ENCODE data around the gene PDK4.
"Not testable (repeated sequence)": the region's sequence is repeated elsewhere in the genome, so short reads cannot be mapped to it uniquely, and the experiment has no call there.

Gene PDK4

GRCh38 chr7:95558864-95559263 is 37.5 kb downstream of the PDK4 start:
- DNase-seq: no peak

GRCh38 chr7:95556777-95557176 is 39.5 kb downstream of the PDK4 start:
- DNase-seq: no peak

- DNase-seq: no peak
These were observed 42.4 kb downstream of the PDK4 start for GRCh38 chr7:95553939-95554338.

- not testable (repeated sequence) for DNase-seq
These were observed 44.0 kb downstream of the PDK4 start for GRCh38 chr7:95552010-95552926.

DNA sequence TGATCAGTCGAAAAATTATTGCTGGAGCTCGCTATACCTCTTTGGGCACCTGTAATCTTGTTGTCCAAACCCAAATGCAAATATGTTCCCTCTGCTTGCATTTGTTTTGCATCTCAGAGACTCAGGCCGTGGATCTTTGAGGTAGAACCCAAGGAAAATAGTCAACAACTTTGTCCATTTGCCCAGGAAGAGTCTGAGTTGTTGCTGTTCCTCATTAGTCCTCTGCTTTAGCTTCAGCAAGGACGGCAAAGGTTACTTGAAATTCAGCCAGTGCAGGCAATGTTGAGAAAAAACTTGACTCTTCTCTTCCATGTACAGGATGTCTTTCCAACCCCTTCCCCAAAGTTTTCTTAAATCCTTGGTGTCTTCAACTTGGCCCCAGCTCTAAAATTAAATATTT is 45.8 kb downstream of the PDK4 start:
- DNase-seq: no peak

DNA sequence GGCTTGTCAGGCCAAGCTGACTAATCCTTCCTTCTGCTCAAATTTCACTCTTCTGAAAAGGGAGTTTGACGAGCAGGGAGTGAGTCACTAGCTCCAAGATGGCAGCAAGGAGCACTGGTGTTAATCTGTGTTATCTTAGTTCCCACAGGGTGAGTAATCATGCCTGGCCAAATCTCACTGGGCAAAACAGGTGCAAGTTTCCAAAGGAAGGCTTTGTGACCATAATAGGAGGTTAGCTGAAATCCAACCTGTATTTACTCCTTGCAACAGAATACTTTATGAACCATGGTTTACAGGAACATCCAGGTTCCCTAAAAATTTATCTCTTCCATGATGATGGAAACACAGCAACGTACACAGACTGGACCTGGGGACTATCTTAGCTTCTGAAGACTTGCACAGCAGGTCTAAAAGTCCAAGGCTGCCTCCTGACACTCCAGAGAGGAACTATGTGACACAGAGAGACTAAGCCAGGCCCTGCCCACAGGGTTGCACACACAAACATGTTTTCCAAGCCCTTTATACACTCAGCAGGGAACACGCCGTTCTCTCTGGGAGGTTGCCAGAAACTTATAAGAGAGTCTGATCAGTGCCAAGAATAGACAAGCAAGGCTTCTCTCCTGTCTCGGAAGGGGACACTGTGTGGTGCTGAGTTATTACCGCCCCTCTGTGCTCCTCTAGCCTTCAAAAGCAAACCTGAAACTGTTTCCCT is 46.3 kb downstream of the PDK4 start:
- peak; percentile 46 for DNase-seq

- DNase-seq: no peak
These were observed 48.7 kb downstream of the PDK4 start for GRCh38 chr7:95547361-95548348.

- no peak for DNase-seq
These were observed 49.7 kb downstream of the PDK4 start for GRCh38 chr7:95546647-95547046.

DNA sequence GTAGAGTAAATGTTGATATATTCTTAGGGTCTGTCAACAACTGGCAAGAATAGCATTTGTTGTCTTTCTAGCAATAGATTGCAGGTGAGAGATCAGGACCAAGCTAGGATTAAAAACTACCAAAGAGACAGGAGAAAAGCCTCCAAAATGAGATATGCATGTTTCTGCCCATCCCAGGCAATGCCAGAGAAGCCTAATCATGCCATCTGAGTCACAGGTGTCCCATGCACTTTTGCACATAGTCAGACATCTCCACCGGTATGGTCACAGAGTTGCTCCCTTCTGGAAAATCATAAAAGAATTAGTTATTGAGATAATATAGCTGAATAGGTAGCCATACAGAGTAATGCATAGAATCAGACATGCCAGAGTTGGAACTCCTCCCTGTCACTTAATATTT is 50.6 kb downstream of the PDK4 start:
- DNase-seq: no peak

- DNase-seq: peak; percentile 29
These were observed 51.2 kb downstream of the PDK4 start for GRCh38 chr7:95545007-95545615.

- DNase-seq: no peak
These were observed 52.1 kb downstream of the PDK4 start for GRCh38 chr7:95544171-95544570.

- DNase-seq: no peak
These were observed 53.0 kb downstream of the PDK4 start for GRCh38 chr7:95543312-95543711.

GRCh38 chr7:95540366-95540765 is 56.0 kb downstream of the PDK4 start:
- no peak for DNase-seq

DNA sequence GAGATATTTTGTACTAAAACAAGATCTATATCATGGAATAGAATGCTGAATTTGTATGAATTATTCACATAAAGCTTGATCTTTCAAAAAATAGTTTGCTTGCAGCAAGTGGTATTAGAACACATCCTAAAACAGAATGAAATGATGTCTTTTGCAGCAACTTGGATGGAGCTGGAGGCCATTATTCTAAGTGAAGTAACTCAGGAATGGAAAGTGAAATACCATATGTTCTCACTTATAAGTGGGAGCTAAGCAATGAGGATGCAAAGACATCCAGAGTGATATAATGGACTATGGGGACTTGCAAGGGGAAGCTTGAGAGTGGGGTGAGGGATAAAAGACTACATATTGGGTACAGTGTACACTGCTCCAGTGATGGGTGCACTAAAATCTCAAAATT is 56.9 kb downstream of the PDK4 start:
- DNase-seq: no peak

GRCh38 chr7:95537468-95537867 is 58.8 kb downstream of the PDK4 start:
- no peak for DNase-seq

DNA sequence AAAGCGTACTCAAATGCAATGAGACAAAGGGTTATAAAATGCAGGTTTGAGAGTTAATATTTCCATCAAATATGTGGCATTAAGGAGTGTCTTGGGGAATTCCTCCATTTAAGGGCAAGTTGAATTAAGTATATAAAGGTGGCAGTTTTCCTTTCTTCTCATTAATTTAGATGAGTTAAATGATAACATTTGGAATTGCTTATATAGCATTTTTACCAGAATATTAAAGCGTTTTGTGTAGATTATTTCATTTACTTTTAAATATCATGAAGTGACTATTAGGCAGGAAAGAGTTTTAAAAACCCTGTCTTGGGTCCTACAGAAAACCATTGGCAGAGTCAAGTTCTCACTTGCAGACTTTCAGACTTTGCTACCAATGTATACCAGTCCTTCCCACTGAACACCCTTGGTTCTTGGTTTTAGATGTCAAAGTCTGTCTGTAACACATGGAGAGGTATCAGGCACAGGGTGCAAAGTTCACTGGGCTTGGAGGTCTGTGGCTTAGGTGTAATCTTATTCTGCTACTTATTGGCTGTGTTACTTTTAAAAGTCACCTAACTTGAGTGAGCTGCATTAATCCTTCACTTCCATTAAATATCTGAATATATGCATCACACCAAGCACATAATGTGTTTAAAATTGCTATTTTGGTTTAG is 59.5 kb downstream of the PDK4 start:
- DNase-seq: no peak

- DNase-seq: no peak
These were observed 60.7 kb downstream of the PDK4 start for GRCh38 chr7:95535662-95536061.

DNA sequence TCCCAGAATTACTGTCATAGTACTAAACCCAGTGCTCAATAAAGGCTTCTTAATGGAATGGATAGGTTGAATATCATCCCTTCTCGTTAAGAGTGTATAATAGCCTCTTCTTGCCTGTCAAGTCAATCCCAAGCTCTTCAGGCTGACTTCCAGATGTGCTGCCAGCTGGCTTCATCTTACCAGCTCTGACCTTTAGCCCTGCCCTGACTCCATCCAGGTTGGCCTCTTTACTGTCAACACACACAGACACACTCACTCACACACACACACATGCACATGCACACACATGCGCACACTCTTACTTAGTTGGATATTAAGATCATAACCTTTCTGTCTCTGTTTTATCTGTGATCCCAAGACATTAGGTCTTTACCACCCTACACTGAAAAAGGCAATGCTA is 61.5 kb downstream of the PDK4 start:
- DNase-seq: no peak

Data from fibroblast of skin of right quadriceps (primary cell).